Fibroblast of pulmonary artery (primary cell): ENCODE measurements around the gene SIX3.

Experiments used
- DNase-seq: peaks from one replicate; pipeline ENCODE4 v3.0.0-alpha.2; 2010; ENCODE audit warnings: low read depth
- H3K4me3 ChIP-seq: replicated peaks from 2 replicates; pipeline ENCODE4 v1.5.1; 2011; ENCODE audit warnings: low read depth, mild to moderate bottlenecking, control low read depth, low read length, moderate library complexity
- TF ChIP-seq, protein P1 (sequence below): IDR thresholded peaks from 2 replicates; pipeline ENCODE4 v1.5.1; 2011; ENCODE audit warnings: mild to moderate bottlenecking, control low read depth, low read length, inconsistent platforms; ENCODE audit errors: missing control alignments

The SIX3 gene

DNA sequence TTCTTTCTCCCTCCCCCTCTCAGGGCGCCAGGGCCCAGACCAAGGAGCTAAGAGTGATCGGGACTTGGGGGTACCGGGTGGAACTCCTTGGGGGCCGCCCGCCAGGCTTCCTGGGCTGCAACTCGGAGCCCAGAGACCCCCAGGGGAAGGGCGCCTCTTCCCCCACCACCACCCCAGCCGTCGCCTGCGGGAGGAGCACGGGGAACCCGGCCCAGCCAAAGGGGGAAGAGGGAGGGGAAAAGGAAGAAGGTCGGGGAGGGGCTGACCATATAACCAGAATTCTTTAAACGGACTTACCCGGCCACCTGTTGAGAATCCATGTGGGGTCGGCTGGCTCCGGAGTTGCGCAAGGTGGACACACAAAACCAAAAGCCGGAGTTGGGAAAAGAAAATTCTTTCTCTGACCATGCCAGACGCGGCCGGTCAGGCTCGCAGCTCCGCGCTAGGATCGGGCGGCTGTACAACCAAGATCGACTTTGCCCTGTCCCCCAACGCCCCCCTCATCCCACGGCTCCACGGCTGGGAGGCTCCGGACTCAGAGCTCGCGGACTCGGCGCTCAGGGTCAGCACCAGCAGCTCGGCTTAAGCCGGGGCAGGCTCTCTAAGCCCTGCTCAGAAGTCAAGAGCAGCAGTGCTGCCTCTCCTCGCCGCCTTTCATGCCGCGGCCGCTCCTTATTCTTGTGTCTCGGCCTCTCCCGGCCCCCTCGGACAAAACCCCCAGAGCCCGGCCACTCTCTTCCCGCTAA, 6.3 kb upstream of the SIX3 start:
- TF ChIP-seq, protein P1, sequence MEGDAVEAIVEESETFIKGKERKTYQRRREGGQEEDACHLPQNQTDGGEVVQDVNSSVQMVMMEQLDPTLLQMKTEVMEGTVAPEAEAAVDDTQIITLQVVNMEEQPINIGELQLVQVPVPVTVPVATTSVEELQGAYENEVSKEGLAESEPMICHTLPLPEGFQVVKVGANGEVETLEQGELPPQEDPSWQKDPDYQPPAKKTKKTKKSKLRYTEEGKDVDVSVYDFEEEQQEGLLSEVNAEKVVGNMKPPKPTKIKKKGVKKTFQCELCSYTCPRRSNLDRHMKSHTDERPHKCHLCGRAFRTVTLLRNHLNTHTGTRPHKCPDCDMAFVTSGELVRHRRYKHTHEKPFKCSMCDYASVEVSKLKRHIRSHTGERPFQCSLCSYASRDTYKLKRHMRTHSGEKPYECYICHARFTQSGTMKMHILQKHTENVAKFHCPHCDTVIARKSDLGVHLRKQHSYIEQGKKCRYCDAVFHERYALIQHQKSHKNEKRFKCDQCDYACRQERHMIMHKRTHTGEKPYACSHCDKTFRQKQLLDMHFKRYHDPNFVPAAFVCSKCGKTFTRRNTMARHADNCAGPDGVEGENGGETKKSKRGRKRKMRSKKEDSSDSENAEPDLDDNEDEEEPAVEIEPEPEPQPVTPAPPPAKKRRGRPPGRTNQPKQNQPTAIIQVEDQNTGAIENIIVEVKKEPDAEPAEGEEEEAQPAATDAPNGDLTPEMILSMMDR, result no peak
- H3K4me3 ChIP-seq, result no peak overlapping the region
- no peak for DNase-seq

DNA sequence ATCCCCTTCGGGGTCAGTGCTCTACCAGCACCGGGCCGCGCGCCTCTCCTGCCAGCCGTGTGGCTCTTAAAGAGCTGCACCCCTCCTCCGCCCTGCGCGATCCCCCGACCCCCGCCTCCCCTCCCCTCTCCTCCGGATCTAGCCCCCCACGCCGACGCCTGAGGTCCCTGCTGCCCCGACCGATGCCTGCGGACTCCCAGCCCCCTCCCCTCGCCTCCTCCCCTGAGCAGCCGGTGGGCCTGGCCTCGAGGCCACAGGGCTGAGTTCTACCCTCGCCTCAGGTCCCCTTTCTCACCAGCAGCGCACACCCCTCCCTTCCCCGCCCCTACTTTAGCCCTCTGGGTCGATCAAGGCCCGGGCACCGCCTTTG, 5.8 kb upstream of the SIX3 start:
- no peak for DNase-seq
- H3K4me3 ChIP-seq, result no peak overlapping the region
- TF ChIP-seq, protein P1, result no peak

DNA sequence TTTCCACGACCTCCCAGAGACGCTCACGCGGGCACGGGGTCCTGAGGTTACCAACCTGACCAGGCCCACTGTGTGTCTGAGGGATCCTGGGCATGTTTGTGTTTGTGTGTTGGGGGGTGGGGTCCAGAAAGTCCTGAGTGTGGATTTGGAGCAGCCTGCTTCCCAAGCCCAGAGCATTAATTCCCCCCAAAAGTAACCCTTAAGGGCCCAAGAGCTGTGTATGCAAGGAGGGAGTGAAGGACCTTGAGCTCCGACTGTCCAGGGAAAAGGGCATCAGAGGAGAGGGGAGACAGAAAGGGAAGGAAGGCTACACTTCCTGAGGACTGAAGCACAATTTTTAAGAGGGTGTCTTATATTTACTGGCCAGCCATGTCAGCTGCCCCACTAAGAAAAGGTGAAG, 5.2 kb upstream of the SIX3 start:
- TF ChIP-seq, protein P1, result no peak
- no peak overlapping the region for H3K4me3 ChIP-seq
- DNase-seq, result no peak

GRCh38 chr2:44936715-44937687, 4.5 kb upstream of the SIX3 start:
- H3K4me3 ChIP-seq, result no peak overlapping the region
- no peak for DNase-seq
- TF ChIP-seq, protein P1, result no peak

DNA sequence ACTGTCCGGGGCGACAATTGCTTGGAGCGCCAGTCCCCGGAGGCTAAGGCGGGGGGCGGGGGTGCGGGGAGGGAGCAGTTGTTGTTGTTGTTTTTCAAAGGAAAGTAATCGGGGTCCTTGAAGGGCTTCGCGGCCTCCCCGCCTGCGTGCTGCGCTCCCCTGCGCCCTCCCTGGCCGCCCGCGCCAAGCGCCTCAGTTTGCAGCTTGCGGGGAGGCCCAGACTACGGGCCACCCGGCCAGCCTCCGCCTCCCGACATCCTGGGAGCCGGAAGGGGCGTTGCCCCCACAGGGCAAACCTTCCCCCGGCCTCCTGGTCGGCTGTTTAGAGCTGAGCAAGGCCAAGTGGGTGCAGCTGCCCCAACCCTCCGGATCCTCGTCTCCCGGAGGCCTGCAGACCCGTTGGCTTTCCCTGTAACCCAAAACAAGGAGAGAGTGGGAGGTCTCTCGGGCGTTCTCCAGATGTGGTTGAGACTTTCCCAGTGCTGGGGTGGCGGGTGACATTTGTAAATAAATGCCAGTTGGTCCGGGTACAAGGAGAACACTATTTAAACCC, 3.7 kb upstream of the SIX3 start:
- no peak for DNase-seq
- H3K4me3 ChIP-seq, result no peak overlapping the region
- TF ChIP-seq, protein P1, result no peak

DNA sequence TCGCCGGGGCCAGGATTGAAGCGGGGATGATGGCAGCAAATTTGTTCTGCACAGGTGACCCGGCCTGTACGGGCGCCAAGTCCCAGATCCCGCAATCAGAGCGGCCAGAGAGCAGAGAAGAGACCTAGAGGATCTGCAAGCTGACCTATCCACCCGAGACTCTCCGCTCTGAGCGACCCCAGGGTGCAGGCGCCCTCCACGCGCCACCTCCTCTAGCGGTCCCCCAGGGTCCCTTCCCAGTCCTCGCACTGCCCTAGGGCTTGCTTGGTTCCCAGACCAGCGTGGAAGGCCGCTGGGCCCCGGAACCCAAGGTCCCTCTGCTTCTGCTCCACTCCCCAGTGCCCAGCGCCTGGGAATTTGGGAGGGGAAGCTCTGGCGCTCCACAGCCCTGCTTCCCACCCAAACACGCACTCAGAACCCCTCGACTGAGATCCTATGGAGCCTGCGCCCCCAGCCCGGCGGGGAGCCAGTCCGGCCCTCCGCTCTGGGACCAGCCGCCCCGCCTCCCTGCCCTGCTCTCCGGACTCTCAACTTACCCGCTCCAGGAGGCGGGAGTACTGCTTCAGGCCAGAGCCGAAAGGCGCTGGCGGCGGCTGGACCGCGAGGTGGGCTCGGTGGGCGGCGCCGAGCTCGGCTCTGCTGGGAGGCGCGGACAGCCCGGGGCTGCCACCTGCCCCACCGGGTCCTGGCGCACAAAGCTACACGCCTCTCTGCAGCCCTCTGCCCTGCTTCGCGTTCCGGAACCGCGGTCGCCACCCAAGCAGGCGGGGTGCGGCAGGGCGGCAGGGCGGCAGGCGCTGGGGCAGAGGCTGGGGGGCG, 3.0 kb upstream of the SIX3 start:
- no peak for DNase-seq
- no peak overlapping the region for H3K4me3 ChIP-seq
- TF ChIP-seq, protein P1, result no peak
